A673 (cell line): ENCODE data around the gene PLN. TPM values are rescaled to one million over a fixed set of nuclear protein-coding genes. Genes with fewer than 3 reads are reported as not detected.

Source experiments
- BruUV-seq: library from RNA; stranded (reverse); fragments of 400-500 nt; replicated peaks from 2 replicates; lab custom pipeline; 2021; lab: Mats Ljungman, UMichigan
- CTCF ChIA-PET: fragments of 300-600 bp; sonication (Branson Sonifier 250); formaldehyde crosslinking; loops from one replicate; lab custom pipeline; 2022; ENCODE audit warnings: antibody characterized with exemption; lab: Charles Lee
- POLR2A ChIA-PET: fragments of 300-600 bp; sonication (Branson Sonifier 250); formaldehyde crosslinking; loops from one replicate; lab custom pipeline; 2022; ENCODE audit warnings: antibody characterized with exemption; ENCODE audit not compliant: low non-redundant PET; lab: Charles Lee
- DNase-seq: peaks from one replicate; pipeline ENCODE4 v3.0.0-alpha.2; 2015; ENCODE audit warnings: low spot score
- H3K27ac ChIP-seq: fragments of 200-600 bp; sonication (generic); 2 replicates; pipeline ENCODE4 v1.5.1; 2016; ENCODE audit warnings: mixed run types, low read depth, mild to moderate bottlenecking, mixed read lengths, antibody characterized with exemption, low read length; ENCODE audit not compliant: poor library complexity, severe bottlenecking
- H3K27me3 ChIP-seq: fragments of 200-600 bp; sonication (generic); replicated peaks from 2 replicates; pipeline ENCODE4 v1.6.1; 2017; ENCODE audit warnings: mixed run types, low read depth, mild to moderate bottlenecking, mixed read lengths, antibody characterized with exemption, low read length; ENCODE audit not compliant: insufficient read depth, poor library complexity
- H3K36me3 ChIP-seq: fragments of 200-600 bp; sonication (generic); 2 replicates; pipeline ENCODE4 v1.6.1; 2016; ENCODE audit warnings: mixed run types, mild to moderate bottlenecking, mixed read lengths, antibody characterized with exemption, low read length; ENCODE audit not compliant: insufficient read depth, poor library complexity, severe bottlenecking
- H3K4me1 ChIP-seq: fragments of 200-600 bp; sonication (generic); 2 replicates; pipeline ENCODE4 v1.6.1; 2017; ENCODE audit warnings: mixed run types, mild to moderate bottlenecking, mixed read lengths, antibody characterized with exemption, low read length; ENCODE audit not compliant: insufficient read depth, poor library complexity, severe bottlenecking
- H3K4me3 ChIP-seq: fragments of 200-600 bp; sonication (generic); 2 replicates; pipeline ENCODE4 v1.5.1; 2016; ENCODE audit warnings: low read depth, mixed run types, mild to moderate bottlenecking, mixed read lengths, low read length; ENCODE audit not compliant: poor library complexity, severe bottlenecking
- H3K9me3 ChIP-seq: fragments of 200-600 bp; sonication (generic); 2 replicates; pipeline ENCODE4 v1.6.1; 2016; ENCODE audit warnings: mixed run types, low read depth, mild to moderate bottlenecking, mixed read lengths, antibody characterized with exemption, low read length; ENCODE audit not compliant: poor library complexity, severe bottlenecking
- CTCF ChIP-seq: fragments of 300-800, 200-600 bp; sonication (generic); conservative IDR thresholded peaks from 2 replicates; pipeline ENCODE4 v1.5.1; 2017; ENCODE audit warnings: low read depth, mild to moderate bottlenecking, antibody characterized with exemption, low read length, moderate library complexity, mixed read lengths
- EZH2 ChIP-seq: fragments of 200-600 bp; sonication (generic); IDR thresholded peaks from 2 replicates; pipeline ENCODE4 v1.6.1; 2017; ENCODE audit warnings: borderline replicate concordance, low read depth, mild to moderate bottlenecking, mixed read lengths, antibody characterized with exemption, low read length; ENCODE audit not compliant: poor library complexity, severe bottlenecking
- intact Hi-C: fragments of 100-400 bp; cut with micrococcal nuclease; formaldehyde crosslinking; loops from one replicate; pipeline ENCODE4 v1.10.0; 2022; ENCODE audit not compliant: unreplicated experiment
- total RNA-seq: library from RNA; stranded (reverse); gene quantifications from 2 replicates; pipeline ENCODE4 v1.2.3, GENCODE V29; 2021

The PLN gene
- total RNA-seq, 1 experiment from 2014 or later = not detected

- Histone ChIP-seq H3K4me1 (no peaks in the 10 kb centered on the region), H3K27ac (no peak overlapping the region), H3K36me3 (no peaks in the 10 kb centered on the region), H3K27me3 (no peaks in the 10 kb centered on the region), H3K4me3 (no peak overlapping the region), H3K9me3 (no peaks in the 10 kb centered on the region)
- ChIA-PET CTCF (interaction anchor here (0.6 kb wide), 1 partner anchor 20 kb away, joined by 5 read pairs; no protein-coding TSS in a partner anchor), POLR2A (no interaction called here)
- no peak for DNase-seq
- intact Hi-C loops = loop anchor here (10.0 kb wide), 1 partner anchor 667 kb away; no protein-coding TSS in a partner anchor
- BruUV-seq = no TSS peak
- TF ChIP-seq EZH2 (no peak), CTCF (no peak)
Observed at GRCh38 chr6:118501765-118502164, 46.3 kb upstream of the PLN start.

GRCh38 chr6:118502169-118502568 is 45.9 kb upstream of the PLN start:
- H3K36me3 ChIP-seq = no peaks in the 10 kb centered on the region
- TF ChIP-seq EZH2 (no peak), CTCF (no peak)
- H3K27me3 ChIP-seq = no peaks in the 10 kb centered on the region
- H3K9me3 ChIP-seq = no peaks in the 10 kb centered on the region
- ChIA-PET POLR2A (no interaction called here), CTCF (interaction anchor here (0.6 kb wide), 1 partner anchor 21 kb away, joined by 5 read pairs; no protein-coding TSS in a partner anchor)
- BruUV-seq = no TSS peak
- intact Hi-C loops = loop anchor here (10.0 kb wide), 1 partner anchor 667 kb away; no protein-coding TSS in a partner anchor
- no peak overlapping the region for H3K4me3 ChIP-seq
- H3K4me1 ChIP-seq = no peaks in the 10 kb centered on the region
- no peak overlapping the region for H3K27ac ChIP-seq
- DNase-seq = no peak

GRCh38 chr6:118504611-118505010 is 43.5 kb upstream of the PLN start:
- no TSS peak for BruUV-seq
- intact Hi-C loops = loop anchor here (10.0 kb wide), 1 partner anchor 670 kb away; no protein-coding TSS in a partner anchor
- Histone ChIP-seq H3K4me1 (no peaks in the 10 kb centered on the region), H3K9me3 (no peaks in the 10 kb centered on the region), H3K4me3 (no peak overlapping the region), H3K27me3 (no peaks in the 10 kb centered on the region), H3K36me3 (no peaks in the 10 kb centered on the region), H3K27ac (no peak overlapping the region)
- POLR2A ChIA-PET = no interaction called here
- CTCF ChIA-PET = no interaction called here
- DNase-seq = no peak
- TF ChIP-seq CTCF (no peak), EZH2 (no peak)
